Measurements from ENCODE around the gene CTIF. TPM values are rescaled to one million over a fixed set of nuclear protein-coding genes. Genes with fewer than 3 reads are reported as not detected.

The CTIF gene
- total RNA-seq, 1 experiment from 2014 or later = 19.7 TPM

GRCh38 chr18:48551100-48551499, 12.3 kb downstream of the CTIF start:
- no peak for DNase-seq (ENCODE audit: low read depth)

- no peak for DNase-seq (ENCODE audit: low read depth)
Measured at GRCh38 chr18:48552130-48552529, 13.3 kb downstream of the CTIF start.

- DNase-seq (ENCODE audit: low read depth) = no peak
Measured at GRCh38 chr18:48553236-48553635, 14.4 kb downstream of the CTIF start.

- DNase-seq (ENCODE audit: low read depth) = no peak
Measured at GRCh38 chr18:48554610-48555400, 16.0 kb downstream of the CTIF start.

- DNase-seq (ENCODE audit: low read depth) = peak; percentile 60
Measured at GRCh38 chr18:48555465-48555995, 16.7 kb downstream of the CTIF start.

GRCh38 chr18:48557640-48558174, 18.9 kb downstream of the CTIF start:
- no peak for DNase-seq (ENCODE audit: low read depth)

- DNase-seq (ENCODE audit: low read depth) = no peak
Measured at GRCh38 chr18:48558248-48558647, 19.4 kb downstream of the CTIF start.

- DNase-seq (ENCODE audit: low read depth) = no peak
Measured at GRCh38 chr18:48560491-48560890, 21.7 kb downstream of the CTIF start.

- DNase-seq (ENCODE audit: low read depth) = peak; percentile 19
Measured at GRCh38 chr18:48562075-48562474, 23.2 kb downstream of the CTIF start.

GRCh38 chr18:48563027-48563426, 24.2 kb downstream of the CTIF start:
- DNase-seq (ENCODE audit: low read depth) = peak; percentile 92

- no peak for DNase-seq (ENCODE audit: low read depth)
Measured at GRCh38 chr18:48564139-48564538, 25.3 kb downstream of the CTIF start.

- no peak for DNase-seq (ENCODE audit: low read depth)
Measured at GRCh38 chr18:48565105-48565504, 26.3 kb downstream of the CTIF start.

- no peak for DNase-seq (ENCODE audit: low read depth)
Measured at GRCh38 chr18:48566589-48566988, 27.8 kb downstream of the CTIF start.

GRCh38 chr18:48567388-48567787, 28.6 kb downstream of the CTIF start:
- no peak for DNase-seq (ENCODE audit: low read depth)

GRCh38 chr18:48569139-48569914, 30.5 kb downstream of the CTIF start:
- no peak for DNase-seq (ENCODE audit: low read depth)

- no peak for DNase-seq (ENCODE audit: low read depth)
Measured at GRCh38 chr18:48569915-48570264, 31.1 kb downstream of the CTIF start.

- no peak for DNase-seq (ENCODE audit: low read depth)
Measured at GRCh38 chr18:48570313-48570712, 31.5 kb downstream of the CTIF start.

GRCh38 chr18:48571639-48572384, 33.0 kb downstream of the CTIF start:
- no peak for DNase-seq (ENCODE audit: low read depth)

GRCh38 chr18:48572402-48573126, 33.7 kb downstream of the CTIF start:
- no peak for DNase-seq (ENCODE audit: low read depth)

- no peak for DNase-seq (ENCODE audit: low read depth)
Measured at GRCh38 chr18:48573632-48574283, 34.9 kb downstream of the CTIF start.

Data from M059J (cell line).